H9 (cell line): Measurements from ENCODE around the gene LRRC3B. TPM values are rescaled to one million over a fixed set of nuclear protein-coding genes. Genes with fewer than 3 reads are reported as not detected.

Source experiments
- DNase-seq: peaks from one replicate; pipeline ENCODE4 v3.0.0-alpha.2; 2017
- H2AFZ ChIP-seq: one replicate; pipeline ENCODE4 v1.6.1; 2013; ENCODE audit warnings: mild to moderate bottlenecking, low read length, control low read depth, moderate library complexity
- H2AK5ac ChIP-seq: 2 replicates; pipeline ENCODE4 v1.6.1; 2013; ENCODE audit warnings: low read length, control low read depth, mixed read lengths; ENCODE audit not compliant: insufficient read length
- H2BK120ac ChIP-seq: one replicate; pipeline ENCODE4 v1.6.1; 2013; ENCODE audit warnings: low read depth, mild to moderate bottlenecking, low read length, control low read depth, inconsistent platforms; ENCODE audit not compliant: poor library complexity, severe bottlenecking
- H2BK12ac ChIP-seq: 2 replicates; pipeline ENCODE4 v1.6.1; 2013; ENCODE audit warnings: low read length, control low read depth, mixed read lengths, low read depth; ENCODE audit not compliant: insufficient read length
- H2BK15ac ChIP-seq: 2 replicates; pipeline ENCODE4 v1.6.1; 2013; ENCODE audit warnings: low read depth, low read length, control low read depth
- H2BK20ac ChIP-seq: one replicate; pipeline ENCODE4 v1.6.1; 2013; ENCODE audit warnings: low read depth, mild to moderate bottlenecking, low read length, control low read depth, inconsistent platforms; ENCODE audit not compliant: poor library complexity, severe bottlenecking
- H2BK5ac ChIP-seq: 2 replicates; pipeline ENCODE4 v1.6.1; 2013; ENCODE audit warnings: low read length, control low read depth, mixed read lengths; ENCODE audit not compliant: insufficient read length
- H3K14ac ChIP-seq: 2 replicates; pipeline ENCODE4 v1.6.1; 2013; ENCODE audit warnings: low read length, control low read depth; ENCODE audit not compliant: insufficient read depth
- H3K18ac ChIP-seq: 2 replicates; pipeline ENCODE4 v1.6.1; 2013; ENCODE audit warnings: low read depth, mild to moderate bottlenecking, mixed read lengths, low read length, control low read depth; ENCODE audit not compliant: insufficient read length
- H3K23ac ChIP-seq: 2 replicates; pipeline ENCODE4 v1.6.1; 2013; ENCODE audit warnings: low read length, control low read depth, mixed read lengths, low read depth; ENCODE audit not compliant: insufficient read length
- H3K23me2 ChIP-seq: 2 replicates; pipeline ENCODE4 v1.6.1; 2013; ENCODE audit warnings: low read depth, mild to moderate bottlenecking, mixed read lengths, low read length, control low read depth; ENCODE audit not compliant: insufficient read length, poor library complexity, severe bottlenecking
- H3K27ac ChIP-seq: 2 replicates; pipeline ENCODE4 v1.5.1; 2013; ENCODE audit warnings: low read length, control low read depth, mixed read lengths, low read depth; ENCODE audit not compliant: insufficient read length
- H3K27me3 ChIP-seq: 2 replicates; pipeline ENCODE4 v1.6.1; 2013; ENCODE audit warnings: low read length, control low read depth, inconsistent platforms; ENCODE audit not compliant: insufficient read depth
- H3K4ac ChIP-seq: 2 replicates; pipeline ENCODE4 v1.6.1; 2013; ENCODE audit warnings: low read depth, mild to moderate bottlenecking, control low read depth, inconsistent platforms, low read length, moderate library complexity
- H3K4me1 ChIP-seq: 2 replicates; pipeline ENCODE4 v1.6.1; 2013; ENCODE audit warnings: low read length, control low read depth, inconsistent platforms; ENCODE audit not compliant: insufficient read depth
- H3K4me2 ChIP-seq: 2 replicates; pipeline ENCODE4 v1.6.1; 2013; ENCODE audit warnings: low read length, control low read depth, mixed read lengths; ENCODE audit not compliant: insufficient read length, insufficient read depth
- H3K56ac ChIP-seq: 2 replicates; pipeline ENCODE4 v1.6.1; 2013; ENCODE audit warnings: low read depth, mild to moderate bottlenecking, mixed read lengths, low read length, control low read depth; ENCODE audit not compliant: insufficient read length
- H3K79me1 ChIP-seq: 2 replicates; pipeline ENCODE4 v1.6.1; 2013; ENCODE audit warnings: low read depth, mild to moderate bottlenecking, moderate library complexity, low read length, control low read depth, inconsistent platforms; ENCODE audit not compliant: insufficient read depth, poor library complexity, severe bottlenecking
- H3K79me2 ChIP-seq: 2 replicates; pipeline ENCODE4 v1.6.1; 2013; ENCODE audit warnings: low read length, control low read depth, inconsistent platforms; ENCODE audit not compliant: insufficient read depth
- H3K9ac ChIP-seq: 2 replicates; pipeline ENCODE4 v1.6.1; 2013; ENCODE audit warnings: low read length, control low read depth, mixed read lengths; ENCODE audit not compliant: insufficient read length; ENCODE audit errors: extremely low read depth
- H3K9me3 ChIP-seq: one replicate; pipeline ENCODE4 v1.6.1; 2013; ENCODE audit warnings: low read depth, low read length, inconsistent platforms; ENCODE audit not compliant: control insufficient read depth
- H3T11ph ChIP-seq: one replicate; pipeline ENCODE4 v1.6.1; 2013; ENCODE audit warnings: mild to moderate bottlenecking, low read length, control low read depth, inconsistent platforms
- H4K20me1 ChIP-seq: one replicate; pipeline ENCODE4 v1.6.1; 2013; ENCODE audit not compliant: control insufficient read depth, insufficient read length, insufficient read depth
- H4K5ac ChIP-seq: 2 replicates; pipeline ENCODE4 v1.6.1; 2013; ENCODE audit warnings: low read depth, mild to moderate bottlenecking, mixed read lengths, low read length, control low read depth; ENCODE audit not compliant: insufficient read length
- H4K8ac ChIP-seq: replicated peaks from 2 replicates; pipeline ENCODE4 v1.6.1; 2013; ENCODE audit warnings: low read length, control low read depth, mixed read lengths, low read depth; ENCODE audit not compliant: insufficient read length
- H4K91ac ChIP-seq: 2 replicates; pipeline ENCODE4 v1.6.1; 2013; ENCODE audit warnings: low read depth, mild to moderate bottlenecking, moderate library complexity, mixed read lengths, low read length, control low read depth; ENCODE audit not compliant: insufficient read length
- H3K27ac Mint-ChIP-seq, 3 experiments: 2 replicates in 2 of 3; 3 replicates in 1 of 3; pipeline ENCODE4 v1.8.0; 2020 to 2021; ENCODE audit warnings: mixed read lengths in 3 of 3, mild to moderate bottlenecking in 1 of 3, moderate library complexity in 1 of 3
- H3K27me3 Mint-ChIP-seq: 2 replicates; pipeline ENCODE4 v1.8.0; 2021; ENCODE audit warnings: low read depth, mild to moderate bottlenecking, moderate library complexity, mixed read lengths
- H3K36me3 Mint-ChIP-seq, 3 experiments: 2 replicates in 2 of 3; 3 replicates in 1 of 3; pipeline ENCODE4 v1.8.0; 2020 to 2021; ENCODE audit warnings: low read depth in 3 of 3, mixed read lengths in 3 of 3; ENCODE audit not compliant: insufficient read depth in 1 of 3
- H3K4me1 Mint-ChIP-seq, 2 experiments: 2 replicates each; pipeline ENCODE4 v1.8.0; 2020; ENCODE audit warnings: mixed read lengths in 2 of 2
- H3K4me3 Mint-ChIP-seq, 2 experiments: 2 replicates in 1 of 2; 3 replicates in 1 of 2; pipeline ENCODE4 v1.8.0; 2020 to 2021; ENCODE audit warnings: mild to moderate bottlenecking in 2 of 2, mixed read lengths in 2 of 2, moderate library complexity in 1 of 2
- H3K9me3 Mint-ChIP-seq, 2 experiments: 2 replicates in 1 of 2; 3 replicates in 1 of 2; pipeline ENCODE4 v1.8.0; 2020; ENCODE audit warnings: mild to moderate bottlenecking in 2 of 2, mixed read lengths in 2 of 2, moderate library complexity in 1 of 2
- CTCF ChIP-seq: fragments of 200-600 bp; sonication (generic); conservative IDR thresholded peaks from 3 replicates; pipeline ENCODE4 v1.8.0; 2021; ENCODE audit warnings: antibody characterized with exemption, mild to moderate bottlenecking
- WGBS: extraction: QIAGEN DNeasy Blood & Tissue Kit; methylation state at CpG from one replicate; pipeline ENCODE4 v1.1.7; 2013; ENCODE audit warnings: missing lambda C conversion rate, low lambda C conversion rate, mixed read lengths; ENCODE audit not compliant: insufficient read length; ENCODE audit errors: extremely low coverage; 5-methylcytosine and 5-hydroxymethylcytosine counted together
- total RNA-seq: library from RNA; stranded (reverse); gene quantifications from 2 replicates; pipeline ENCODE4 v1.2.1, GENCODE V29; 2021

LRRC3B gene
- total RNA-seq, 1 experiment from 2014 or later, result 0.35 TPM

DNA sequence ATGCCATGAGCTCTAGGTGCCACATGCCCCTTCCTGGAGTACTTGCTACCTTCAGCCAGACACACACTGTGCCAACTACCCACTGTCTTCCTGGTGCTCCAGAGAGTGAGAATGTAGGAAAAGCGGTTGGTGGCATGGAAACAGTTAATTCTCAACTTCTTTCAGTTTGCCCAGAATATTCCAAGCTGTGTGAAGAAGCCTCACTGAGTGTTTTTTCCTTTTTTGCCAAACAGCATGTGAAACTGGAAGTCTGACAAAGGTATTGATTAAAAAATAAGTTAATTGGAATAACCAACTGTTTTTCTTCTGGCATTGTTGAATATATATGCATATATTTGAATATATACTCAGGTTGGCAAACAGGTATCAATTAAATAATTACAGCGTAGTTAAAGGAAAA lies 52.8 kb downstream of the LRRC3B start:
- WGBS, result no CpG with 5 or more reads among the region's 2 CpGs
- H3K27me3 ChIP-seq, result no peaks in the 10 kb centered on the region
- H3K56ac ChIP-seq, result no peak overlapping the region
- no peak overlapping the region for H3K27ac ChIP-seq
- H2AFZ ChIP-seq, result no peak overlapping the region
- H4K8ac ChIP-seq, result no peak overlapping the region
- Mint-ChIP-seq H3K27ac (no peak overlapping the region), H3K4me3 (no peak overlapping the region), H3K4me1 (no peaks in the 10 kb centered on the region), H3K36me3 (no peaks in the 10 kb centered on the region), H3K27me3 (no peaks in the 10 kb centered on the region; the same call in 1 of the 2 replicates), H3K9me3 (peaks cover 0 to 2% of the 10 kb centered on the region in 2 experiments; a peak in 1 of 5 replicates)
- no peak overlapping the region for H2BK15ac ChIP-seq
- no peak overlapping the region for H3T11ph ChIP-seq
- H3K23me2 ChIP-seq, result no peaks in the 10 kb centered on the region
- no peak overlapping the region for H2BK20ac ChIP-seq
- no peak overlapping the region for H2BK12ac ChIP-seq
- no peak overlapping the region for H3K23ac ChIP-seq
- H3K4ac ChIP-seq, result no peak overlapping the region
- H3K79me1 ChIP-seq, result no peaks in the 10 kb centered on the region
- no peaks in the 10 kb centered on the region for H3K4me1 ChIP-seq
- TF ChIP-seq CTCF, result no peak
- H3K9me3 ChIP-seq, result no peaks in the 10 kb centered on the region
- no peak overlapping the region for H2BK5ac ChIP-seq
- no peak overlapping the region for H3K18ac ChIP-seq
- no peak for DNase-seq
- H2AK5ac ChIP-seq, result no peak overlapping the region
- no peaks in the 10 kb centered on the region for H4K20me1 ChIP-seq
- no peak overlapping the region for H3K14ac ChIP-seq
- no peak overlapping the region for H4K91ac ChIP-seq
- H3K9ac ChIP-seq, result no peak overlapping the region
- no peak overlapping the region for H3K4me2 ChIP-seq
- H2BK120ac ChIP-seq, result no peak overlapping the region
- peaks cover 2% of the 10 kb centered on the region; the same call in 1 of the 2 replicates for H3K79me2 ChIP-seq
- no peak overlapping the region for H4K5ac ChIP-seq
